ENCODE data around the gene COASY. TPM values are rescaled to one million over a fixed set of nuclear protein-coding genes. Genes with fewer than 3 reads are reported as not detected.
A peak's percentile ranks its signal among the peaks of the same experiment; 100 is the strongest.

Gene COASY
- 28.6 TPM for polyA plus RNA-seq (ENCODE audit: insufficient read length)

DNA sequence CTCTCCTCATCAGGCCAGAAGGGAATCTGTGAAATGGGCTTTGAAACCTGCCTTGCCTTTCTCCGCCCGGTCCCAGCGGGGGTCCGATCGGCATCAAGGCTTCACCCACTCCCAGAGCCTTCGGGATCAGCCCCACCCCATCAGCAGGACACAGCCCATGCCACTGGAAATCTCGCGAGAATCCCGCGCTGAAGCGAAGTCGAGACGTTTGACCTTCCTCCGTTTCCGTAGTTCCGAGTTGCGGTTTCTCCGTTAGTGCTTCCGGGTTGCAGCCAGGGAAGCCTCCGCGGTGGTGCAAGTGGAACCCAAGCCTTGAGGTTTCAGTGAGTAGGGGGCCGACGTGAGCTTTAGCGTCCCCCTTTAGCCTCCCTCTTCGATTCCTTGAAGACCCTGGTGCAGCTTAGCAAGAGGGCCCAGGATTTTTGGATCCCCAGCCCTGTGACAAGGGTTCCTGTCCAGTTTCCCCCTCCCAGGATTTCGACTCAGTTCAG lies at the start of gene COASY:
Gene COASY, plus strand, starts transcription at position 252 of the 491 bp plus-strand sequence. CDS start 475 bp downstream, outside the sequence.
- DNase-seq = peak; percentile 98

DNA sequence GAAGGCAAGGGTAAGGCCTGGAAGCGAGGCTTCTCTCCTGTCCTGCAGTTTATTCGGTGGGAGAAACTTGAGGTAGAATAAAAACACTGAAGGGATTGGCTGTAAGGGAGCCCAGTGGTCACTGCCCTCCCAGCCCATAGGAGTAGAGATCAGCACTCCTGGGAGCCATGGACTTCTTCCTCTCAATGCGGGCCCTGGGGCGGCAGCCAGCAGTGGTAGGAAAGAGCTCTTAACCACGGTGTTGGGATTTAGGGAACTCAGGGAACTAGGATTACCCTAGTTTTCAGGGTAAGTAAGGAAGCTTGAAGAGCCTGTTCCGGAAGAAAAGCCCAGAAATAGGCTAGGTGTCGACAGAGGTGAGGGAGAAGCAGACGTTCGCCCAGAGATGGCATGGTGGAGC lies 49.7 kb upstream of the COASY start:
- DNase-seq = no peak

DNA sequence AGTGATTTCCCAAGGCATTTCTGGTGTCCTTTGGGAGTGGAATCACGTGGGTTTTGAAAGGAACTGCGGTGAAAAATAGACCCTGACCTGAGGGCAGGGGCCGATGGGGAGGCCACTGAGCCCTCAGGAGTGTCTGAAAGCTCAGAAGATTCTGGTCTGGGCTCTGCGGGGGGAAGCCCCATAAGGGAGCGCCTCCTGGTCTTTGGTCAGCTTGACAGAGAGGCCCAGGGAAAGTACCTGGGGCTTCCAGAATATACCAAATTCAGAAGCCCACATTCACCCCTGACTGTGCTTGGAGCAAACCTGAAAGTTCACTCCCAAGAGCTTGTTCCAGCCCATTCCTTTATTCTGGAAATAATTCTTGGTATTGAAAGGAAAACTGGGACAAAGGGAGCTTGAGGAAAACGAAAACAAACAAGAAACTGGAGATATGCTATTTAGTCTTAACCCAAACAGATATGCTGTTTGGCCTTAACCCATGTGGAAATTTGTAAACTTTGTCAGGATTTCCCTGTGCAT lies 49.2 kb upstream of the COASY start:
- DNase-seq = no peak

DNA sequence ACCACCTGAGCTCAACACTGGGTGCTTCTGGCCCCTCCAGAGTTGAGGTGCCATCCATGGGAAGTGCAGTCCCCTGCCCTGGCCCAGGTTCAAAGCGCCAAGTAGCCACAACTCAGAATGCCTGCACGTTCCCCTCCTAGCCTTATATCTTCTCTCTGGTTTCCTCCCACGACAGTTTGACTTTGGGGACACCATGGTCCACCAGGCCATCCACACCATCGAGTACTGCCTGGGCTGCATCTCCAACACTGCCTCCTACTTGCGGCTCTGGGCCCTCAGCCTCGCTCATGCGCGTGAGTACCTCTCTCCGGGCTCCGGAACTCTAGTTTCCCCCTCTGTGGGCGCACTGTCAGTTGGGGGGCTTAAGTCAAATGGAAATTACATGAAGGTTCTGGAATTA lies 48.3 kb upstream of the COASY start:
- no peak for DNase-seq

DNA sequence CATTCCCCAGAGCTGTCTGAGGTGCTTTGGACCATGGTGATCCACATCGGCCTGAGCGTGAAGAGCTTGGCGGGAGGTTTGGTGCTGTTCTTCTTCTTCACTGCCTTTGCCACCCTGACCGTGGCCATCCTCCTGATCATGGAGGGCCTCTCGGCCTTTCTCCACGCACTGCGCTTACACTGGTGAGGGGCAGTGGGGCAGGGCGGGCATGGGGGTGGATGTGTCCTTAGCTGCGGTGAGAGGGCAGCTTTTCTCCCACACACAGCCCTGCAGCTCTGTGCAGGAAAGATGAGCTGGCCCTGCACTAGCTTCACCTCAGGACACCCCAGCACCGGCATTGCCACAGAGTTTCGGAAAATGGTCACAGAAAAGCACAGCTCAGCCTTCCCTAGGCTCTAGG lies 47.7 kb upstream of the COASY start:
- no peak for DNase-seq

DNA sequence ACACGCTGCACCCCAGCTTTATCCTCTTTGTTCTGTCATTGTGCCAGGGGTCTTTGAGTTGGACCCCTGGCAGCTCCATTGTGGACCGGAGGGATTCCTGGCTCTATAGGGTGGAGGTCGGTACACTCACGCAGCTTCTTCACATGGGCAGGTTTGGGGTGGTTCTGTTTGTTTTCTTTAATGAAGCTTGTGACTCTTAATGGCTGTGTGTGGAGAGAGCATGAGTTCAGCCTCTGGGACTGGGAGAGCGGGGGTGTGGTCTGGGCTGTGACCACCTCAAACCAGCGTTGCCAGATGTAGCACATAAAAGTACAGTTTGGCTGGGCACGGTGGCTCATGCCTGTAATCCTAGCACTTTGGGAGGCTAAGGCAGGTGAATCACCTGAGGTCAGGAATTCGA lies 47.1 kb upstream of the COASY start:
- DNase-seq = no peak

DNA sequence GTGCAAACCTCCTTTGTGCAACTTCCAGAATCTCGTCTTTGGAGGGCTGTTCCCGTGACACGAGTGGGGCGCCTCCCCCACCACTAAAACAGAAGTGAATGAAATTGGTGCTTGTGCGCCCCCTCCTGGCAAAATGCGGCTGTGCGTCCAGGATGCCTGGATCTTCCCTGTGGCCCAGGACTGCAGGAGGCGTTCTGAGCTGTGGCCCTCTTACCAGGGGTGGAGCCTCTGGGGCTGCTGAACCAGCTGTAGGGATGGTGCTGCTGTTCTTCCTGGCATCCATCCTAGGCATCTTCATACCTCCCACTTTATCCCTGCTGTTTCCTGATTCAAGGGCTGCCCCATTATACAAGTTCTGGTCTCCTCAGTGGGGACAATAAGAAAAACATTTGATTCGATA lies 44.4 kb upstream of the COASY start:
- DNase-seq = peak; percentile 76

DNA sequence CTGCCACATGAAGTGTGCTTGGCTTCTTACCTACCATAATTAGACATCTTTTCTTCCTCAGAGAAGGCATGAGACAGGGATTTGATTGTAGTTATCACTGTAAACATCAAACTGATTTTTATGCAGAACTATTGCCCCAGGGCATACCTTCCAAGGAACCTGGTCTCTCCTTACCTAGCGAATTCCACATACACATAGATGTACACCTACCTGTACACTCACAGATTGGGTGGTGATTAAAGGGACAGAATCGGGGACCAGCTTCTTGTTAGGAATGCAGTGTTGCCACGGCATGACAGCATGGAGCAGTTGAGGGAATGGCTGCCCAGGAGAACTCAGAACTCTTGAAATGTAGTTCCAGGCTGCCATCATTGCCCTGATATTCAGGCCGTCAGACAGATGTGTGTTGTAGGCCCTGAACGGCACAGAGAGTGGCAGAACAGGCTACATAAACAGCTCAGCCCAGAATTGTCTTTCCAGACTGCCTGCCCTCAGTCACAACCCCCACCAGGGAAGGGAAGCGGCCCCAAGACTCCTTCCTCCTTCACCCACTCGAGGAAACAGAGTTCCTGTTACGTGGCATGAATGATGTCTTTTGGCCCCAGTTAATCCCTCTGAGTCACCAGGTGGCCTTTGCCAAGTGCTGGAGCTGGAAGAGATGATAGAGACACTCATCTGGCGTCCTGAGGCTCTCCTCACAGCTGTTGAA lies 43.7 kb upstream of the COASY start:
- DNase-seq = peak; percentile 74

DNA sequence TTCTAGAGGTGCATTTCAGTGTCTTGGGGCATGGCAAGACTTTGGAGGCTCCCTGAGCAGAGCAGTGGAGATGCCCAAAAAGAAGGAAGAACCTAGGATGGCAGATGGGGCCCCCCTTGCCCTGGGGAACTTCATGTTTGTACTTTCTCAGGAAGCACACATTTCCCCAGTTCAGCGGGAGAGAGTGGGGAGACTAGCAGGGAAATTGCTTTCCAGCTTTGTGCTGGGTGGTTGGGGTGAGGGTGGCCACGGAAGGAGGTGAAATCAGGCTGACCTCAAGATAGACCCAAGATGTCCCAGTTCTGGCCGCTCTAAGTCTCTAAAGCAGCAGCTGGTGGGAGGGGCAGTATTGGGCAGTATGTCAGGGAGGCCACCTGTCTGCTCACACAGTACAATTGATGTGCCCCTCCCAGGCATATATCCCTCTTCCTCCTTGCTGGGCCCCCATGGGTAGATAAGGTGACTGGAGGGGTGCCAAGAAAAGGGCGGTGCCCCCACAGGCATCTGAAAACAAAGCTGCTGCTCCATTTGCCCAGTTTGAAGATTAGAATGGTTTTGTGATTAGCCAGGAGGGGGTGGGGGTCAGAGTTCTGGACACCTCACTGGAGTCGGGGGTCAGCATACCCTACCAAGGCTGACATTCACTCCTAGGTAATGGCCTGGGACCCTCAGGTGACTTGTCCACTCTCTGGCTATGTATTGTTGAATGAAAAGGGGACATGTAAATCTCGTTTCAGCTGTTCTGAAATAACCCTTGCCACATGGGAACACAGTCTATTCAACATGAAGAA lies 43.0 kb upstream of the COASY start:
- DNase-seq = peak; percentile 45

DNA sequence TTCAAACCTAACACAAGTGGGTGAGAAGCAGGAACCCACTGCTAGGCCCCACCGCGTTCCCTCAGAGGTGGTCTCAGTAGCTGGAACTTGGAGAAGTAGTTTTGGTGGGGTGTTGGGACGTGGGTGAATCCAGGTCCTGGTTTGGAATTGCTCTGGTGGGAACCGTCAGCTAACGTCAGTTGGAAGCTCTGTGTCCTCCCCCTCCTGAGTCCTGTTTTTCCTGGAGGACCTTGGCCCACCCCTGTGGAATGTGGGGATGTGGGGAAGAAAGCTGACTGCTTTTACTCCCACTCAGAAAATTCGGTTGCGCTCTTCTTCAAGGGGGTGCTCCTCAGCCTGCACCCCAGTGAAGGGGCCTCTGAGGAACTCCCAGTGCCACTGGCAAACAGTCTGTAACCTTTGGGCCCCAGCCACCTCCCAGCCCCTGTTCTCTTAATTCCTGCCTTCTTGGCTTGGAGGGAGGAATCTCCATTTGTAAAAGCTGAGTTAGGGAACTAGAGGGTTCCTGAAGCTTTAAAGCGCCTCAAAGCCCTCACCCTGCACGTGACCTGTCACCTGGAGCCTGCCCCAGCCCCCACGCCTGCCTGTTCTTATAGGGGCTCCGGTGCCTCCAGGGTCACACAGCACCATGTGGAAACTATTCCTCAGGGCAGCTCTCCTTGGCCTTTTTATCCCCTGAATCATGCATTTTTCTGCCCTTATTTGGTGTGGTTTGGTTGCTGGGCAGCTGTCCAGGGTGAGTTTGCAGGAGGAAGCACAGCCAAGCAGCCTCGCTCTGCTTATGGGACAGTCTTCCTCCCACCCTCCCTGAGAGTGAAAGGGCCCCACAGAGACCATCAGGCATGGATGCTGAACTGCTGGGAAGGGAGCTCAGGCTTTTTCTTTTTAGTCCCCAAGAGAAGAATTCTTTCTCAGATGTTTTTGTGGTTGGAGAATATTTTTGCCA lies 42.1 kb upstream of the COASY start:
- peak; percentile 90 for DNase-seq

DNA sequence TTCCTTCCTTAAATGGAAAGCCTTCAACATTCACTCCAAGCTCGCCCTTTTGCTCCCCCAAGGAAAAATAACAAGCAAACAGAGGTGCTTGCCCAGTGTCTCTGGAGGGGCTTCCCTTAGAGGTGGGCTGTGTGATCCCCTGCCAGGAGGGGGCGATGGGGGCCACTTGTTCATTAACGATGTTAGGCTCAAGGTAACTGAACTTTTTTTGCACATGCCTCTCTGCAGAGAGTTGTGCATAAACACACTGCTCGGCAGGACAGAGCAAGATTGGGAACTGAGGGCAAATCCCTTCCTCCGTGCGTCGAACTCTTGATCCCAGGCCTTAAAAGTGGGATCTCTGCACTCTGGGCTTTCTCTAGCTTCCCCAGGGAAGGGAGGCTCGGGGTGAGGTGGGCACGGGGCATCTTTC lies 41.4 kb upstream of the COASY start:
- DNase-seq = no peak

DNA sequence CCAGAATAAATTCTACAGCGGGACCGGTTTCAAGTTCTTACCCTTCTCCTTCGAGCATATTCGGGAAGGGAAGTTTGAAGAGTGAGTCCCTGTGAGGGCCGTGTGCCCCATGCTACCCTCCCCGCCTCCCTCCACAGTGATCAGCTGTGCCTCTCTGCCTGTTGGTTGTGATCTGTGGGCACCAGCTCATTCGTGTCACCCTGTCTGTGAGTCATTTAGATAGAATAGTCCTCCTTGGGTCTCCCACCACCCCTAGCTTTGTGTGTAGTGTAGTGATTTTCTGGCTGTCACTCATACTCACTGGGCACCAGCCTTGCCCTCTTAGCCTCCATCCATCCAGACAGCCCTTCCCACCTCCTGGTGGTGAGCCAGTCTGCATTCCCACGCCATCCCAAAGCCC lies 40.9 kb upstream of the COASY start:
- DNase-seq = no peak

DNA sequence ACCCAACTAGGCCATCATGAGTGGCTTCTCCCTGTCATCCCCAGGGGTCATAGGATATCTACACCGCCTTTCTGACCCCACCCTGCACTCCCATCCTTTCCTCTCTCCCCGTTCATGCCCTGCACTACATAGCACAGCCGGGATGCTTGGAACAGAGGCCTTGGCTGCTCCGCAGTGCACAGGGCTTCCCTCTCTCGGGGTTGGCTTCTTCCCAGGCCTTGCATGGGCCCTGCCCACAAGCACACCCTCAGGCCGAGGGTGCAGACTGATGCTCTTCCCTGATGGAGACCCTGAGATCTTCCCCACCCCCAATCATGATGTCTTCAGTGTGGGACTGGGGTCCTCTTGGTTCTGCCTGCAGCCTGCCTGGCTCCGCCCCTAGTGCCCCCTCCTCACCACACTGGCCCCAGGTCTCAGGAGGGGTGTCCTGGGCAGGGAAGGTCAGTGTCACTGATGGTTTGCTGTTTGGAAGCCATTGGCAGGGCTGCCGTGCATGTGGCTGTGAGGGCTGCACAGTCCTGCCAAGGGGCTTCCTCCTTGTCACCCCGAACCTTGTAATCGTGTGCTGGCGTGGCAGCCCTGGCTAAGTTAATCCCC lies 40.2 kb upstream of the COASY start:
- DNase-seq = no peak

DNA sequence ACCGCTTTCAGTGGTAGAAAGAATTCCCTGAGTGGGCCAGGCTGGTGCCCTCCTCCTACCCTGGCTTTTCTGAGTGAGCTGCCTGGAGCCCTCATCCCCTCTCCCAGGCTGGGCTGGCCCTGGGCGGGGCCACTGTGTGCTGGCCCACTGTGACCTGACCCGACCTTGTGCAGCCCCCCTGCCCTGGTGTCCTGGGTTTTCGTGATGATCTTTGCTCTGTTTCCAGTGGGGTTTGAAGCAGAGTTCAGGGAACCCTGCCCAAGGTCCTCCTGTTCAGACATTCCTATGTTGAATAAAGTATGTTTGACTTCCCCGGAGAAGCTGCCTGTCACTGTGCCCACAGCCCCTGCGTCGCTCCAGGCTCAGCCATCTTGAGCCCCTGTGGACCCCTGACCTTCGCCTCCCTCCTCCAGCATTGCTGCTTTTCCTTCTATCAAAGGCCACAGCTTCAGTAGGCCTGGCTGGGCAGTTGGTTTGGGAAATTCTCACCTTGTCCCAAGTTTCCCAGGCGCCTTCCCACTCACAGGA lies 39.6 kb upstream of the COASY start:
- DNase-seq = no peak

DNA sequence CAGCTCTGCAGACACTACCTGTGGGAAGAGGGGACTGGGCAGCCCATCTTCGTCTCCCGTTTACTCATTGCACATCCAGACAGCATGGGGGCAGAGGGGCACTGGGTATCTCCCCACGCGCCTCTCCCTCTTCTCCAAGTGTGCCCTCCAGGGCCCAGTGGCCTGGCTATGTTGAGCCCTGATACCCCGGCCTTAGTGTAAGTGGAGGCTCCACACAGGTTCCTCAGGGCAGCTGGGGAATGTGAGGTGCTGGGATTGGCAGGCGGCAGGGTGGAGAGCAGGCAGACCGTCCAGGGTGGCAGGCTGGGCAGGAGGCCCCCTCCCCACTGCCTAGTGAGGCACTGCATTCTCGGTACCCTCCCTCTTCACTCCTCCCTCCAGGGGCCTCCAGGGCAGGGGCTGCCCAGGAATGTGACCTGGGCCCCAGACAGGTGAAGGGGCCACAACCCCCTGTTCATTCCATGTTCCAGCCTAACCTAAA lies 39.1 kb upstream of the COASY start:
- DNase-seq = no peak

DNA sequence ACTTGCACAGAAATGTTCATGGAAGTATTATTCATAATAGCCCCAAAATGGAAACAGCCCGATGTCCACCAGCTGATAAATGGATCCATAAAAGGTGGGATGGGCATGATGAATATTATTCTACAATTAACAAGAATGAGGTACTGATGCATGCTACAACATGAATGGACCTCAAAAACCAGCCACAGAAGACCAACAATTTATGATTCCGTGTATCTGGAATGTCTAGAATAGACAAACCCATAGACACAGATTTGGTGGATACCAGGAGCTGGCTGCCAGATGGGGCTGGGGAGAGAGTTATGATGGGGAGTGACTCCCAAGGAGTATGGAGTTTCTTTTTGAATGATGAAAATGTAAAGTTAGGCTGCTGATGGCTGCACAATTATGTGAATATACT lies 36.7 kb upstream of the COASY start:
- DNase-seq = no peak

DNA sequence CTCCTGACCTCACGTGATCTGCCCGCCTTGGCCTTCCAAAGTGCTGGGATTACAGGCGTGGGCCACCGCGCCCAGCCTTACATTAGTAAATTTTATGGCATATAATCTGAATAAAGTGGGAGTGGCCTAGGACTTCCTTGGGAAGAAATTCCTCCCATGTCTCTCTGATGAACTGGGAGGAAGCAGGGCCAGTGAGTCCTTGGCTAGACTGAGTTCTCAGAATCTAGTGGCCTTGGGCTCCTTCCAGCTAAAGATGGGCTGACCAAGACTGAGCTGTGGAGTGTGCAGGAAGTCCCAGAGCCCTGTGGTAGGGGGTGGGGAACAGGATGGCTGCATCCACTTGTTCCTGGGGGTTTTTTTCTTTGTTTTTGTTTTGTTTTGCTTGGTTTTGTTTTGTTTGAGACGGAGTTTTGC lies 35.9 kb upstream of the COASY start:
- DNase-seq = no peak

DNA sequence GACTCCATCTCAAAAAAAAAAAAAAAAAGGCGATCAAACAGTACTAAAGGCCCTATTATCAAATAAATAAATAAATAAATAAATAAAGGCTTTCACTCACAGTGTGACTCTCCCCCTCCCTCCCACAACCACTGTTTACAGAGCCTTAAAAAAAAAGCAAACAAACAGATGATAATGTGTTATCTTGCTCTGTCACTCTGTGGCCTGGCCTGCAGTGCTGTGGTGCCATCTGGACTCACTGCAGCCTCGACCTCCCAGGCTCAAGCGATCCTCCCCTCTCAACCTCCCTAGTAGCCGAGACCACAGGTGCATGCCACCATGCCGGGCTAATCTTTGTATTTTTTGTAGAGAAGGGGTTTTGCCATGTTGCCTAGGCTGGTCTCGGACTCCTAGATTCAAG lies 34.0 kb upstream of the COASY start:
- DNase-seq = no peak

DNA sequence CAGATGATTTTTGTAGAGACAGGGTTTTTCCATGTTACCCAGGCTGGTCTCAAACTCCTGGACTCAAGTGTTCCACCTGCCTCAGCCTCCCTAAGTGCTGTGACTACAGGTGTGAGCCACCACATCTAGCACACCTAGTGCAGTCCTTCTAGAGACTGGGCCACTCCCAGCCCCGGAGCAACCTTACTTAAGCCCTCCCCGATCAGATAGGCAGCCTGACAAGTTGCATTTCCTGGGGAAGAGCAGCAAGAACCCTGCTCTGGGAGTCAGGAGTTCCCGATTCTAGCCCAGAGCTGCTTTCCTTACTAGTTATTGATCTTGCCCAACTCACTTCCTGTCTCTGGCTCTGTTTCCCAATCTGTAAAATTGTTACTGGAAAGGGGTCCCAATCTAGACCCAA lies 32.9 kb upstream of the COASY start:
- no peak for DNase-seq

DNA sequence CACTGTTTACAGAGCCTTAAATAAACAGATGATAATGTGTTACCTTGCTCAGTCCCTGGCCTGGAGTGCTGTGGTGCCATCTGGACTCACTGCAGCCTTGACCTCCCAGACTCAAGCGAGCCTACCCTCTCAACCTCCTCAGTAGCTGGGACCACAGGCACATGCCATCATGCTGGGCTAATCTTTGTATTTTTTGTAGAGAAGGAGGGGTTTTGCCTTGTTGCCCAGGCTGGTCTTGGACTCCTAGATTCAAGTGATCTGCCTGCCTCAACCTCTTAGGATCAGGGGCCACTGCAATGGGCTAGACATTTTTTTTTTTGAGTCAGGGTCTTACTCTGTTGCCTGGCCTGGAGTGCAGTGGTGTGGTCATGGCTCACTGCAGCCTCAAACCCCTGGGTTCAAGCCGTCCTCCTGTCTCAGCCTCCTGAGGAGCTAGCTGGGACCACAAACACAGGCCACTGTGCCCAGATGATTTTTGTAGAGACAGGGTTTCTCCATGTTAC lies 30.9 kb upstream of the COASY start:
- DNase-seq = no peak
